Epithelial cell of proximal tubule (primary cell): ENCODE data around the gene CRIP2. TPM values are rescaled to one million over a fixed set of nuclear protein-coding genes. Genes with fewer than 3 reads are reported as not detected.

Source experiments
- DNase-seq: peaks from one replicate; pipeline ENCODE4 v3.0.0-alpha.2; 2011; ENCODE audit warnings: low read depth
- H3K4me3 ChIP-seq: 2 replicates; pipeline ENCODE4 v1.5.1; 2011; ENCODE audit warnings: low read depth, mild to moderate bottlenecking, low read length
- total RNA-seq: library from RNA; depleted of rRNA; stranded (reverse); fragments of >200 nt; gene quantifications from 2 replicates; pipeline ENCODE4 v1.2.3, GENCODE V29; 2015
- TF ChIP-seq, protein P1 (sequence below): conservative IDR thresholded peaks from 2 replicates; pipeline ENCODE4 v1.5.1; 2012; ENCODE audit warnings: low read depth, mild to moderate bottlenecking, low read length

CRIP2 gene
- total RNA-seq: 101 and 121 TPM in 2 replicates

DNA sequence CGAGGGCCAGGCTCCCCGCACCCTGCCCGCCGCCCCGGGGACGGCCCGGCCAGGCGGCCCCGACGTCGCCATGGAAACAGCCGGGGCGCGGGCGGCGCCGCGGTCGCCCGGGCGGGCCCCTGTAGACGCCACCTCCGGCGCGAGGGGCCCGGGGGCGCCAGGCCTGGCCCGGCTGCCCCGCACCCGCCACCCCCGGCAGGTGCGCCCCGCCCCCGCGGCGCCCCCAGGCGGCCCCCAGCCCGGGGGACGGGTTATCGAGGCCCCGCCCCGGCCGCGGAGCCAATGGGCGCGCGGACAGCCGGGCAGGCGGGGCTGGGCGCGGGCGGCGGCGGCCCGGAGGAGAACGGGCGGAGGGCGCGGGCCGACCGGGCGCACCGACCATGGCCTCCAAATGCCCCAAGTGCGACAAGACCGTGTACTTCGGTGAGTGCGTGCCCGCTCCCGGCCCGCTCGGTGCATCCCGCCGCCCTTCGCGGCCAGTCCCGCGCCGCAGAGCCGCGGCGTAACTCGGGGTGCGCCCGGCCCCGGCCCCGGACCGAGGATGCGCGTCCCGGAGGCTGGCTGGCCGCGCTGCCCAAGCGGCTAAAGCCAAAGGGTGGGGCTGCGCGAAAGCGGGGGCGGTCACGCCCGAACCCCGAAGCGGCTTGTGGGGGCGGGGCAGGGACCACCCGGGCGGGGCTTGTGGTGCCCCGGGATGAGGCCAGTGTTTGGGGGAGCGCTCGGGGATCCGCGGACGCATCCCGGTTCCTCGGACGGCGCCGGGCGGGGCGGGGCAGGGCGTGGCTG is at the start of gene CRIP2:
Gene CRIP2 (plus strand): TSS at position 339 of the 786 bp plus-strand sequence. CDS start 42 bp downstream, at position 381.
- DNase-seq: no peak
- peak within 1 kb of the TSS; percentile 80 for H3K4me3 ChIP-seq
- TF ChIP-seq, protein P1, sequence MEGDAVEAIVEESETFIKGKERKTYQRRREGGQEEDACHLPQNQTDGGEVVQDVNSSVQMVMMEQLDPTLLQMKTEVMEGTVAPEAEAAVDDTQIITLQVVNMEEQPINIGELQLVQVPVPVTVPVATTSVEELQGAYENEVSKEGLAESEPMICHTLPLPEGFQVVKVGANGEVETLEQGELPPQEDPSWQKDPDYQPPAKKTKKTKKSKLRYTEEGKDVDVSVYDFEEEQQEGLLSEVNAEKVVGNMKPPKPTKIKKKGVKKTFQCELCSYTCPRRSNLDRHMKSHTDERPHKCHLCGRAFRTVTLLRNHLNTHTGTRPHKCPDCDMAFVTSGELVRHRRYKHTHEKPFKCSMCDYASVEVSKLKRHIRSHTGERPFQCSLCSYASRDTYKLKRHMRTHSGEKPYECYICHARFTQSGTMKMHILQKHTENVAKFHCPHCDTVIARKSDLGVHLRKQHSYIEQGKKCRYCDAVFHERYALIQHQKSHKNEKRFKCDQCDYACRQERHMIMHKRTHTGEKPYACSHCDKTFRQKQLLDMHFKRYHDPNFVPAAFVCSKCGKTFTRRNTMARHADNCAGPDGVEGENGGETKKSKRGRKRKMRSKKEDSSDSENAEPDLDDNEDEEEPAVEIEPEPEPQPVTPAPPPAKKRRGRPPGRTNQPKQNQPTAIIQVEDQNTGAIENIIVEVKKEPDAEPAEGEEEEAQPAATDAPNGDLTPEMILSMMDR: no peak

- H3K4me3 ChIP-seq: no peak overlapping the region
- DNase-seq: no peak
- TF ChIP-seq, protein P1: no peak
Observed at GRCh38 chr14:105424861-105425260, 49.8 kb upstream of the CRIP2 start.

DNA sequence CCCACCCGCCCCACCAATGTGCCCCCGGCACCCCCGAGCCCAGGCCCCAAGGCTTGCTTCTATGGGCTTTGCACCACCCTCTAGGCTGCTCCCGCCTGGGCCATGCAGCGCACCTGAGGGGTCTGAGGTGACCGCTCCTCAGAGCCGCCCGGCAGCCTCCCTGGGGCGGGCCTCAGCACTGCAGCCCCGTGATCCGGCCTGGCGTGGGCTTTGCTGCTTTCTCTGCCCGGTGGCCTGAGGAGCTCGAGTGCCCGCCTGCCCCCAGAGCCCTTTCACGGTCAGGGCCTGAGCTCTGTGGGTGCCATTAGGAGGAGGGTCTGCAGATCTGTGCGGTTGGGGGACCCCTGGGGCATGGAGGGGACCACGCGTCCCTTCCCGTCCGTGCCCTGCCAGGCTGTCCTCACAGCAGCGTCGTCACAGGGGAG is 48.8 kb upstream of the CRIP2 start:
- TF ChIP-seq, protein P1: no peak
- no peak for DNase-seq
- H3K4me3 ChIP-seq: no peak overlapping the region

DNA sequence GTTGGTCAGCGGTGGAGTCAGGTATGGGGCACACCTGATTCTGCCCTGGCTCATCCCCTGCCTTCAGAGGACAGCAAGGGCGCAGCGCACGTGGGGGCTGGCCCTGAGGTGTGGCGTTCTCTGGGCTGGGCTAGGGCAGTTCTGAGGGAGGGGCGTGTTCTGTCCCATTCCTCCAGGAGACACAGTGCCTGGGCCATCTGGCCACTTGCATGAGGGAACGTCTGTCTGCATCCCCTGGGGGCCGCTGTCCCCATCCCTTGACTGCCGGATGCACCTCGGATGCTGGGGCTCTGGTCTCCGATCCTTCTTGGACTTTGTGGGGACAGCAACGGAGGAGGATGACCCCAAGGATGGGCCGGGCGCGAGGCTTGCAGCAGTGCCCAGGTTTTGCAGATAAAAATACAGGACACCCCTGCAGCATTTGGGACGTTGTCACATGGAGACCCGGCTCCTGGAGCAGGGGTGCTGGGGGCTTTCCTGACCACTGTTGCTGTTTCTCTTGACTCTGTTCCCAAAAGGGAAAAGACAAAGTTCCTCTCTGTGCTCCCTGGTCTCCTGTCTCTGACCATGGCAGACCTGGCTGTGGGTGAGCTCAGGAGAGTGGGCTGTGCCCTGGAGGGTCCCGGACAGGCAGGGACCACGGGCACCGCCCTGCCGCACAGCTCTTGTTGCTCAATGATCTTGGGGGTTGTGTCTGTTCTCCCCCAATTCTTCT is 48.0 kb upstream of the CRIP2 start:
- TF ChIP-seq, protein P1: no peak
- no peak for DNase-seq
- H3K4me3 ChIP-seq: no peak overlapping the region

DNA sequence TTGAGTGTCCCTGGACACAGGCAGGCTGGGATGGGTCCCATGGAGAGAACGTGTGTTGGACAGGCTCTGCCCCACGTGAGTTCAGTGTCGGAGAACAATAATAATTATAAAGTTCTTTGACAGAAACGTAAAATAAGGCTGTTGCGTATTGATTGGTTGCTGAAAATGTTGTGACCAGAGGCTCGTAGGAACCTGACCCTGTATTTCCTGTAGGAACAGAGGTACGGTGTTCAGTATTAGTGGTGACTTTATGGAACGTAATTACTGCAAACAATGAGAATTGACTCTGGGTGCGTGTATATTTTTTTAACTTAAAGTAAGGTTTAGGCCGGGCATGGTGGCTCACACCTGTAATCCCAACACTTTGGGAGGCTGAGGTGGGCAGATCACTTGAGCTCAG is 47.2 kb upstream of the CRIP2 start:
- H3K4me3 ChIP-seq: no peak overlapping the region
- TF ChIP-seq, protein P1: no peak
- DNase-seq: no peak

DNA sequence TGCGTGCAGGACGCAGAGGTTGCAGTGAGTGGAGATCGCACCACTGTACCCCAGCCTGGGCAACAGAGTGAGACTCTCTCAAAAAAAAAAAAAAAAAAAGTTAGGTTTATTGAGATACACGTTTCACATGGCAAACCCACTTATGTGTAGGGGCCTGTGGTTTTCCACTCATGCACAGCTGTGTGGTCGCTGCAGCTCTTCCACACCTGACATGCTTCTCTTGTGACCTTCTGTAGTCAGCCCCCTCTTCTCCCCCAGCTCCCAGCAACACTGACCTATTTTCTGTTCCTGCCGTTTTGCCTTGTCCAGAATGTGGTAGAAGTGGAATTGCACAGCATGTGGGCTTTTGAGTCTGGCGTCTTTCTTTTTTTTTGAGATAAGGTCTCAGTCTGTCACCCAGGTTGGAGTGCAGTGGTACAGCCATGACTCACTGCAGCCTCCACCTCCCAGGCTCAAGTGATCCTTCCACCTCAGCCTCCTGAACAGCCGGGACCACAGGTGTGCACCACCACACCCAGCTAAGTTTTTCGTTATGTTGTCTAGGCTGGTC is 46.6 kb upstream of the CRIP2 start:
- no peak overlapping the region for H3K4me3 ChIP-seq
- no peak for DNase-seq
- TF ChIP-seq, protein P1: no peak
